ENCODE measurements around the gene UBE4B. TPM values are rescaled to one million over a fixed set of nuclear protein-coding genes. Genes with fewer than 3 reads are reported as not detected.

Gene UBE4B
- total and polyA plus RNA-seq, 9 of the 15 experiments (the other 6 are each of a cell fraction or from before 2014, with no cell fraction given), result 11.7 to 73.7 (median 40.1) TPM

DNA sequence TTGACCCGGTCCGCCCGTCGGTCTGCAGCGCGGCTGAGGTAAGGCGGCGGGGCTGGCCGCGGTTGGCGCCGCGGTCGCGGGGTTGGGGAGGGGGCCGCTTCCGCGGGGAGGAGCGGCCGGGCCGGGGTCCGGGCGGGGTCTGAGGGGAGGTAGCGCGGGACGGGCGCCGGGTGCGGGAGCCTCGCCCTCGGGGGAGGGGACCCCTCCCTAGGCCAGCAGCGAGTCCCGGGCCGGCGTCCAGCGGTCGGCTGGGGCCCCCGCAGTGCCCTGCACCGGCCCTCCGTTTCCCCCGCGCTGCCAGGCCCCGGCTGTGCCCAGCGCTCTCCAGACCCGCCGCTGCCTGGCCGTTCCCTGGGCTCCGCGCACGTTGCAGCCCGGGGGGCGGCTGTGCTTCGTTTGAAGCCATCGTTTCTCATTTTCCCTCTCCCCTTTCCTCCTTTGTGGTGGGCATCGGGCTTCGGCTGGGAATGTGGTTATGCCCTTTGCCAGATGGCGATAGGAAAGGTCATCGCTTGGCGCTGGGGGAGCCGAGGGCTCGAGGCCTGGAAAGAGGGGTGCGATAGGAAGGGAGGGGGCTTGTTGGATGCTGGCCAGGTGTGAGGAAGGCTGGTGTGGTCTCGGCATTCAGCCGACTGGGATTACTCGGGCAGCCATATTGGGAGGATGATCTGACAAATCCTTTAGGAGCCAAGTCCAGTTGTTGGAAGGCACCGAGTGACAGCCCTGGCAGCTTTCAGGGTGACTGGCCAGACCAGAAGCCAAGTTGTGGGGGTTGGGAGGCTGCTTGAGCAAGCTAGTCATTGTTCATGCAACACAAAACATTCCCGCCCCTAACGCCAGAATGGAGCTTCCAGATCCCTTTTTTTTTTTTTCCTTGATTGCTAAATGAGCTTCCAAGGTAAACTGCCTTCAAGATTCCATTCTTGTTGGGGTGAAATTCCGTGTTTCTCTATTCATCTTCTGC is 178.4 kb downstream of the UBE4B start (continued):
- TF ChIP-seq, protein P1, sequence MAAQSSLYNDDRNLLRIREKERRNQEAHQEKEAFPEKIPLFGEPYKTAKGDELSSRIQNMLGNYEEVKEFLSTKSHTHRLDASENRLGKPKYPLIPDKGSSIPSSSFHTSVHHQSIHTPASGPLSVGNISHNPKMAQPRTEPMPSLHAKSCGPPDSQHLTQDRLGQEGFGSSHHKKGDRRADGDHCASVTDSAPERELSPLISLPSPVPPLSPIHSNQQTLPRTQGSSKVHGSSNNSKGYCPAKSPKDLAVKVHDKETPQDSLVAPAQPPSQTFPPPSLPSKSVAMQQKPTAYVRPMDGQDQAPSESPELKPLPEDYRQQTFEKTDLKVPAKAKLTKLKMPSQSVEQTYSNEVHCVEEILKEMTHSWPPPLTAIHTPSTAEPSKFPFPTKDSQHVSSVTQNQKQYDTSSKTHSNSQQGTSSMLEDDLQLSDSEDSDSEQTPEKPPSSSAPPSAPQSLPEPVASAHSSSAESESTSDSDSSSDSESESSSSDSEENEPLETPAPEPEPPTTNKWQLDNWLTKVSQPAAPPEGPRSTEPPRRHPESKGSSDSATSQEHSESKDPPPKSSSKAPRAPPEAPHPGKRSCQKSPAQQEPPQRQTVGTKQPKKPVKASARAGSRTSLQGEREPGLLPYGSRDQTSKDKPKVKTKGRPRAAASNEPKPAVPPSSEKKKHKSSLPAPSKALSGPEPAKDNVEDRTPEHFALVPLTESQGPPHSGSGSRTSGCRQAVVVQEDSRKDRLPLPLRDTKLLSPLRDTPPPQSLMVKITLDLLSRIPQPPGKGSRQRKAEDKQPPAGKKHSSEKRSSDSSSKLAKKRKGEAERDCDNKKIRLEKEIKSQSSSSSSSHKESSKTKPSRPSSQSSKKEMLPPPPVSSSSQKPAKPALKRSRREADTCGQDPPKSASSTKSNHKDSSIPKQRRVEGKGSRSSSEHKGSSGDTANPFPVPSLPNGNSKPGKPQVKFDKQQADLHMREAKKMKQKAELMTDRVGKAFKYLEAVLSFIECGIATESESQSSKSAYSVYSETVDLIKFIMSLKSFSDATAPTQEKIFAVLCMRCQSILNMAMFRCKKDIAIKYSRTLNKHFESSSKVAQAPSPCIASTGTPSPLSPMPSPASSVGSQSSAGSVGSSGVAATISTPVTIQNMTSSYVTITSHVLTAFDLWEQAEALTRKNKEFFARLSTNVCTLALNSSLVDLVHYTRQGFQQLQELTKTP (IDR thresholded peaks at IDR 0.05; ENCODE audit: low read depth in 1 of 2, partially characterized antibody in 2 of 2), result no peak
- TF ChIP-seq KDM2B (CRISPR knock-in tag; IDR thresholded peaks at IDR 0.05) (no peak), MECOM (CRISPR knock-in tag; IDR thresholded peaks at IDR 0.05) (no peak)
- TF ChIP-seq, protein P2, sequence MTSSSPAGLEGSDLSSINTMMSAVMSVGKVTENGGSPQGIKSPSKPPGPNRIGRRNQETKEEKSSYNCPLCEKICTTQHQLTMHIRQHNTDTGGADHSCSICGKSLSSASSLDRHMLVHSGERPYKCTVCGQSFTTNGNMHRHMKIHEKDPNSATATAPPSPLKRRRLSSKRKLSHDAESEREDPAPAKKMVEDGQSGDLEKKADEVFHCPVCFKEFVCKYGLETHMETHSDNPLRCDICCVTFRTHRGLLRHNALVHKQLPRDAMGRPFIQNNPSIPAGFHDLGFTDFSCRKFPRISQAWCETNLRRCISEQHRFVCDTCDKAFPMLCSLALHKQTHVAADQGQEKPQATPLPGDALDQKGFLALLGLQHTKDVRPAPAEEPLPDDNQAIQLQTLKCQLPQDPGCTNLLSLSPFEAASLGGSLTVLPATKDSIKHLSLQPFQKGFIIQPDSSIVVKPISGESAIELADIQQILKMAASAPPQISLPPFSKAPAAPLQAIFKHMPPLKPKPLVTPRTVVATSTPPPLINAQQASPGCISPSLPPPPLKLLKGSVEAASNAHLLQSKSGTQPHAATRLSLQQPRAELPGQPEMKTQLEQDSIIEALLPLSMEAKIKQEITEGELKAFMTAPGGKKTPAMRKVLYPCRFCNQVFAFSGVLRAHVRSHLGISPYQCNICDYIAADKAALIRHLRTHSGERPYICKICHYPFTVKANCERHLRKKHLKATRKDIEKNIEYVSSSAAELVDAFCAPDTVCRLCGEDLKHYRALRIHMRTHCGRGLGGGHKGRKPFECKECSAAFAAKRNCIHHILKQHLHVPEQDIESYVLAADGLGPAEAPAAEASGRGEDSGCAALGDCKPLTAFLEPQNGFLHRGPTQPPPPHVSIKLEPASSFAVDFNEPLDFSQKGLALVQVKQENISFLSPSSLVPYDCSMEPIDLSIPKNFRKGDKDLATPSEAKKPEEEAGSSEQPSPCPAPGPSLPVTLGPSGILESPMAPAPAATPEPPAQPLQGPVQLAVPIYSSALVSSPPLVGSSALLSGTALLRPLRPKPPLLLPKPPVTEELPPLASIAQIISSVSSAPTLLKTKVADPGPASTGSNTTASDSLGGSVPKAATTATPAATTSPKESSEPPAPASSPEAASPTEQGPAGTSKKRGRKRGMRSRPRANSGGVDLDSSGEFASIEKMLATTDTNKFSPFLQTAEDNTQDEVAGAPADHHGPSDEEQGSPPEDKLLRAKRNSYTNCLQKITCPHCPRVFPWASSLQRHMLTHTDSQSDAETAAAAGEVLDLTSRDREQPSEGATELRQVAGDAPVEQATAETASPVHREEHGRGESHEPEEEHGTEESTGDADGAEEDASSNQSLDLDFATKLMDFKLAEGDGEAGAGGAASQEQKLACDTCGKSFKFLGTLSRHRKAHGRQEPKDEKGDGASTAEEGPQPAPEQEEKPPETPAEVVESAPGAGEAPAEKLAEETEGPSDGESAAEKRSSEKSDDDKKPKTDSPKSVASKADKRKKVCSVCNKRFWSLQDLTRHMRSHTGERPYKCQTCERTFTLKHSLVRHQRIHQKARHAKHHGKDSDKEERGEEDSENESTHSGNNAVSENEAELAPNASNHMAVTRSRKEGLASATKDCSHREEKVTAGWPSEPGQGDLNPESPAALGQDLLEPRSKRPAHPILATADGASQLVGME (CRISPR knock-in tag; IDR thresholded peaks at IDR 0.05), result no peak
- TF ChIP-seq, protein P3, sequence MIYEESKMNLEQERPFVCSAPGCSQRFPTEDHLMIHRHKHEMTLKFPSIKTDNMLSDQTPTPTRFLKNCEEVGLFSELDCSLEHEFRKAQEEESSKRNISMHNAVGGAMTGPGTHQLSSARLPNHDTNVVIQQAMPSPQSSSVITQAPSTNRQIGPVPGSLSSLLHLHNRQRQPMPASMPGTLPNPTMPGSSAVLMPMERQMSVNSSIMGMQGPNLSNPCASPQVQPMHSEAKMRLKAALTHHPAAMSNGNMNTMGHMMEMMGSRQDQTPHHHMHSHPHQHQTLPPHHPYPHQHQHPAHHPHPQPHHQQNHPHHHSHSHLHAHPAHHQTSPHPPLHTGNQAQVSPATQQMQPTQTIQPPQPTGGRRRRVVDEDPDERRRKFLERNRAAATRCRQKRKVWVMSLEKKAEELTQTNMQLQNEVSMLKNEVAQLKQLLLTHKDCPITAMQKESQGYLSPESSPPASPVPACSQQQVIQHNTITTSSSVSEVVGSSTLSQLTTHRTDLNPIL (CRISPR knock-in tag; IDR thresholded peaks at IDR 0.05), result no peak

All from K562 (cell line).